Progenitor cell of endocrine pancreas (in vitro differentiated cells): ENCODE measurements around the gene MLF2. TPM values are rescaled to one million over a fixed set of nuclear protein-coding genes. Genes with fewer than 3 reads are reported as not detected.

Experiments
- DNase-seq: peaks from one replicate; pipeline ENCODE4 v3.0.0; 2021; ENCODE audit warnings: low spot score; ENCODE audit not compliant: unreplicated experiment
- H3K27ac Mint-ChIP-seq: 2 replicates; pipeline ENCODE4 v1.8.0; 2021; ENCODE audit warnings: mild to moderate bottlenecking, moderate library complexity, mixed read lengths
- H3K27me3 Mint-ChIP-seq: 2 replicates; pipeline ENCODE4 v1.8.0; 2021; ENCODE audit warnings: mixed read lengths
- H3K36me3 Mint-ChIP-seq: 2 replicates; pipeline ENCODE4 v1.8.0; 2022; ENCODE audit warnings: mixed read lengths; ENCODE audit not compliant: insufficient read depth
- H3K4me1 Mint-ChIP-seq: 2 replicates; pipeline ENCODE4 v1.8.0; 2021; ENCODE audit warnings: low read depth, mixed read lengths
- H3K4me3 Mint-ChIP-seq: 2 replicates; pipeline ENCODE4 v1.8.0; 2021; ENCODE audit warnings: low read depth, mild to moderate bottlenecking, moderate library complexity, mixed read lengths
- H3K9me3 Mint-ChIP-seq: 2 replicates; pipeline ENCODE4 v1.8.0; 2021; ENCODE audit warnings: low read depth, mixed read lengths
- CTCF ChIP-seq: fragments of 200-600 bp; sonication (generic); IDR thresholded peaks from one replicate; pipeline ENCODE4 v1.5.0; 2021; ENCODE audit warnings: antibody characterized with exemption, mild to moderate bottlenecking; ENCODE audit not compliant: unreplicated experiment
- total RNA-seq: library from RNA; stranded (reverse); gene quantifications from 2 replicates; pipeline ENCODE4 v1.2.1, GENCODE V29; 2021

Gene MLF2
- total RNA-seq, 1 donor from 2014 or later: 281 TPM

- Mint-ChIP-seq H3K4me3 (no peak overlapping the region), H3K9me3 (no peaks in the 10 kb centered on the region), H3K27ac (peak overlapping the region; percentile 26), H3K27me3 (peaks cover 31% of the 10 kb centered on the region), H3K4me1 (peaks cover 12% of the 10 kb centered on the region), H3K36me3 (no peaks in the 10 kb centered on the region)
- TF ChIP-seq CTCF: no peak
- DNase-seq: no peak
Observed at GRCh38 chr12:6791931-6792520, 39.1 kb upstream of the MLF2 start.

- Mint-ChIP-seq H3K4me3 (no peak overlapping the region), H3K4me1 (peaks cover 8% of the 10 kb centered on the region), H3K27ac (no peak overlapping the region), H3K9me3 (no peaks in the 10 kb centered on the region), H3K36me3 (no peaks in the 10 kb centered on the region), H3K27me3 (peaks cover 31% of the 10 kb centered on the region)
- no peak for TF ChIP-seq CTCF
- DNase-seq: no peak
Observed at GRCh38 chr12:6790496-6791150, 37.7 kb upstream of the MLF2 start.

GRCh38 chr12:6788972-6789924, 36.3 kb upstream of the MLF2 start, which contains the start of gene CD4:
TSS of gene CD4 (plus strand) at chr12:6789528. CDS start at chr12:6800139, 10,611 bp downstream.
- H3K4me1 Mint-ChIP-seq: peaks cover 8% of the 10 kb centered on the region
- H3K36me3 Mint-ChIP-seq: no peaks in the 10 kb centered on the region
- H3K9me3 Mint-ChIP-seq: no peaks in the 10 kb centered on the region
- H3K27ac Mint-ChIP-seq: no peak within 1 kb of the TSS
- H3K27me3 Mint-ChIP-seq: peaks cover 31% of the 10 kb centered on the region
- TF ChIP-seq CTCF: no peak
- DNase-seq: no peak
- no peak within 1 kb of the TSS for H3K4me3 Mint-ChIP-seq

GRCh38 chr12:6787309-6787708, 34.4 kb upstream of the MLF2 start:
- Mint-ChIP-seq H3K4me3 (no peak overlapping the region), H3K27ac (no peak overlapping the region), H3K27me3 (peaks cover 24% of the 10 kb centered on the region), H3K36me3 (no peaks in the 10 kb centered on the region), H3K9me3 (no peaks in the 10 kb centered on the region), H3K4me1 (peaks cover 4% of the 10 kb centered on the region)
- no peak for DNase-seq
- TF ChIP-seq CTCF: no peak

GRCh38 chr12:6786416-6787094, 33.6 kb upstream of the MLF2 start:
- no peak for TF ChIP-seq CTCF
- no peak for DNase-seq
- no peaks in the 10 kb centered on the region for H3K9me3 Mint-ChIP-seq
- no peak overlapping the region for H3K4me3 Mint-ChIP-seq
- H3K4me1 Mint-ChIP-seq: peaks cover 4% of the 10 kb centered on the region
- no peaks in the 10 kb centered on the region for H3K36me3 Mint-ChIP-seq
- peaks cover 22% of the 10 kb centered on the region for H3K27me3 Mint-ChIP-seq
- no peak overlapping the region for H3K27ac Mint-ChIP-seq
